Spleen (tissue), 11 donors: Measurements from ENCODE around the gene BGLAP. TPM values are rescaled to one million over a fixed set of nuclear protein-coding genes. Genes with fewer than 3 reads are reported as not detected.
A peak's percentile ranks its signal among the peaks of the same experiment; 100 is the strongest.

ENCODE experiments used
- DNase-seq: peaks from one replicate; pipeline ENCODE4 v3.0.0-alpha.2; 2020
- H3K27ac ChIP-seq, 8 donors: fragments of 200-600 bp; sonication (generic) in 7 of 8; 1 replicate in 4 of 8; 2 replicates in 4 of 8; pipeline versions ENCODE4 v1.5.0 to v1.8.0; 2016 to 2021; ENCODE audit warnings: inconsistent platforms in 4 of 8, mild to moderate bottlenecking in 4 of 8, moderate library complexity in 1 of 8
- H3K27me3 ChIP-seq, 7 donors: fragments of 200-600 bp; sonication (generic) in 6 of 7; replicated peaks in 1 of 7; 1 replicate in 4 of 7; 2 replicates in 3 of 7; pipeline versions ENCODE4 v1.5.0 to v1.8.0; 2016 to 2021; ENCODE audit warnings: inconsistent platforms in 3 of 7, mild to moderate bottlenecking in 1 of 7
- H3K36me3 ChIP-seq, 6 donors: fragments of 200-600 bp; sonication (generic) in 5 of 6; 1 replicate in 4 of 6; 2 replicates in 2 of 6; pipeline versions ENCODE4 v1.5.0 to v1.8.0; 2016 to 2021; ENCODE audit warnings: inconsistent platforms in 2 of 6
- H3K4me1 ChIP-seq, 6 donors: fragments of 200-600 bp; sonication (generic) in 5 of 6; 1 replicate in 3 of 6; 2 replicates in 3 of 6; pipeline versions ENCODE4 v1.5.0 to v1.8.0; 2016 to 2021; ENCODE audit warnings: inconsistent platforms in 3 of 6
- H3K4me3 ChIP-seq, 8 donors: fragments of 200-600 bp; sonication (generic) in 7 of 8; 1 replicate in 4 of 8; 2 replicates in 4 of 8; pipeline versions ENCODE4 v1.5.0 to v1.8.0; 2016 to 2021; ENCODE audit warnings: inconsistent platforms in 4 of 8, mild to moderate bottlenecking in 4 of 8, moderate library complexity in 2 of 8
- H3K9me3 ChIP-seq, 8 donors: fragments of 200-600 bp; sonication (generic) in 7 of 8; 1 replicate in 4 of 8; 2 replicates in 4 of 8; pipeline versions ENCODE4 v1.5.0 to v1.8.0; 2016 to 2021; ENCODE audit warnings: inconsistent platforms in 4 of 8
- CTCF ChIP-seq, 11 experiments: fragments of 200-600 bp in 7 of 11; fragments of 450-650 bp in 4 of 11; sonication (generic) in 4 of 11; IDR thresholded peaks in 8 of 11; conservative IDR thresholded peaks in 3 of 11; 1 replicate in 7 of 11; 2 replicates in 4 of 11; pipeline versions ENCODE4 v1.4.0 to v1.8.0; 2016 to 2021; ENCODE audit warnings: antibody characterized with exemption in 11 of 11, inconsistent platforms in 4 of 11, mild to moderate bottlenecking in 1 of 11
- POLR2A ChIP-seq, 3 donors: fragments of 450-650 bp; IDR thresholded peaks; one replicate each; pipeline ENCODE4 v1.5.1; 2017; ENCODE audit warnings: antibody characterized with exemption in 3 of 3, mild to moderate bottlenecking in 1 of 3
- POLR2AphosphoS5 ChIP-seq, 3 donors: sonication (generic); formaldehyde crosslinking; IDR thresholded peaks; one replicate each; pipeline ENCODE4 v1.5.1; 2017; ENCODE audit warnings: antibody characterized with exemption in 3 of 3
- WGBS, 5 donors: extraction: QIAGEN DNeasy Blood & Tissue Kit in 3 of 5; methylation state at CpG; one replicate each; pipeline versions ENCODE4 v1.1.5 to v1.1.7; 2013 to 2018; 5-methylcytosine and 5-hydroxymethylcytosine counted together
- intact Hi-C: fragments of 100-400 bp; cut with DNase I; formaldehyde crosslinking; loops from one replicate; pipeline ENCODE4 v1.15.0; 2023; ENCODE audit warnings: low total_unique reads
- polyA plus RNA-seq, 3 donors: library from polyadenylated mRNA; stranded (reverse); fragments of 200-250 nt; gene quantifications; one replicate each; pipeline ENCODE4 v1.2.1, GENCODE V29; 2013
- total RNA-seq, 7 donors: library from RNA; depleted of rRNA in 3 of 7; stranded (reverse); fragments of >200 nt in 3 of 7; fragmentation: NEBNext Ultra II Directional in 4 of 7; extraction: Animal tissue kit (Norgen Biotek cat#: 25700) in 4 of 7; gene quantifications; one replicate each; pipeline versions ENCODE4 v1.1.0 to v1.2.1, GENCODE V29; 2016 to 2021
- donor health status: healthy with polysubstance abuse.
- donor health status: DM: no; HTN: no; CAD: no; lungs with moderate emphysema.
- donor health status: DM: no; HTN: no; CAD: no.
- donor health status: Bipolar disorder and iron deficiency.
- donor health status: healthy.
- donor health status: DM: no; HTN: no; CAD: no.
- donor health status: DM: yes; HTN: yes; CAD: no.

BGLAP gene
- total and polyA plus RNA-seq, 10 donors, result 1.7 to 6.0 (median 2.4) TPM

DNA sequence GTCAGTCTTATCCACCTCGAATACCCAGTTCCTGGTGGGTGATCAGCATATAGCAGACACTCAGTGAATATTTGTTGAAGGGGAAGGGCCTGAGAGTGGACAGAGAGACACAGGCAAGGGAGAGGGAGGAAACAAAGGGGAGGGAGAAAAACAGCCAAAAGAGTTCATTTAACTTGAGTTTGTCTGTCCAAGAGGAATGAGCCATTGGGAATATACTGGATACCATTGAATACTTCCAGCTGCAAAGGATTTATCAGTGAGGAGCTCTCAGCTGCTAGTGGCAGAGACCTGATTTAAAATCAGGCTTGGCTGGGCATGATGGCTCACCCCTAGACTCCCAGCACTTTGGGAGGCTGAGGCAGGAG is 11.5 kb upstream of the BGLAP start:
- intact Hi-C loops, result no loop called here
- no peak for DNase-seq
- Histone ChIP-seq H3K4me3 (no peak overlapping the region), H3K4me1 (peaks cover 0 to 10% (median 3%) of the 10 kb centered on the region in 6 donors), H3K27ac (no peak overlapping the region), H3K27me3 (no peaks in the 10 kb centered on the region), H3K9me3 (no peaks in the 10 kb centered on the region), H3K36me3 (peaks cover 0 to 98% (median 40%) of the 10 kb centered on the region in 6 donors)
- 88 to 100% (median 94%) methylated on average over 1 of the region's 1 CpG for WGBS, 5 donors
- no peak for TF ChIP-seq POLR2A (IDR thresholded peaks at IDR 0.05)

DNA sequence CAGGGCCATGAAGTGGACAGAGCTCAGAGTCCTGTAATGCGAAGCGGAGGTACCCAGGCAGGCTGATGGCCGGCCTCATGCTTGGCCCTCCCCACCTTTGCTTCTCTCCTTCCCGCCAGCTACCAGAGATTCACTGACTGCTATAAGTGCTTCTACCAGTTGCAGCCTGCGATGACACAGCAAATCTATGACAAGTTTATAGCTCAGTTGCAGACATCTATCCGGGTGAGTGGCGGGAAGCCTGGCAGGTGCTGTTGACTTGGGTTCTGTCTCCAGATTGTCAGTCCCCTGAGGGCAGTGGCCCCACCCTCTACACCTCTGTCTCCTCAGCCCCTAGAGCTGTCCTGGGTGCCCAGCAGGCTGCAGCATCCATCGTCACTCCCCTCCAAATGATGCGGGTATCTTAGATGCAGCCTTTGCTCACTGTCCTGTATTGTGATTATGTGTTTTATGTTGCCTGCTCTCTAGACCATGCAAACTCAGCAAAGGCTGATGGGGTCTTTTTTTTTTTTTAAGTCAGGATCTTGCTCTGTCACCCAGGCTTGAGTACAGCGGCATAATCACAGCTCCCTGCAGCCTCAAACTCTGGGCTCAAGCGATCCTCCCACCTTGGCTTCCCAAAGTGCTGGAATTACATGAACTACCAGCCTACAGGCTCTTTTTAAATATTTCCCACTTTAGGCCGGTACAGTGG is 9.6 kb upstream of the BGLAP start:
- Histone ChIP-seq H3K27ac (no peak overlapping the region), H3K27me3 (no peaks in the 10 kb centered on the region), H3K4me1 (no peaks in the 10 kb centered on the region), H3K36me3 (peaks cover 0 to 98% (median 46%) of the 10 kb centered on the region in 6 donors), H3K9me3 (no peaks in the 10 kb centered on the region), H3K4me3 (no peak overlapping the region)
- DNase-seq, result no peak
- intact Hi-C loops, result no loop called here
- WGBS, 5 donors, result 74 to 86% (median 79%) methylated on average over 12 of the region's 12 CpGs
- no peak for TF ChIP-seq POLR2A (IDR thresholded peaks at IDR 0.05)
- TF ChIP-seq CTCF (IDR thresholded peaks at IDR 0.05 in 8 of 11, conservative IDR thresholded peaks at IDR 0.05 in 3 of 11), result no peak
- TF ChIP-seq POLR2AphosphoS5 (IDR thresholded peaks at IDR 0.05), result no peak

DNA sequence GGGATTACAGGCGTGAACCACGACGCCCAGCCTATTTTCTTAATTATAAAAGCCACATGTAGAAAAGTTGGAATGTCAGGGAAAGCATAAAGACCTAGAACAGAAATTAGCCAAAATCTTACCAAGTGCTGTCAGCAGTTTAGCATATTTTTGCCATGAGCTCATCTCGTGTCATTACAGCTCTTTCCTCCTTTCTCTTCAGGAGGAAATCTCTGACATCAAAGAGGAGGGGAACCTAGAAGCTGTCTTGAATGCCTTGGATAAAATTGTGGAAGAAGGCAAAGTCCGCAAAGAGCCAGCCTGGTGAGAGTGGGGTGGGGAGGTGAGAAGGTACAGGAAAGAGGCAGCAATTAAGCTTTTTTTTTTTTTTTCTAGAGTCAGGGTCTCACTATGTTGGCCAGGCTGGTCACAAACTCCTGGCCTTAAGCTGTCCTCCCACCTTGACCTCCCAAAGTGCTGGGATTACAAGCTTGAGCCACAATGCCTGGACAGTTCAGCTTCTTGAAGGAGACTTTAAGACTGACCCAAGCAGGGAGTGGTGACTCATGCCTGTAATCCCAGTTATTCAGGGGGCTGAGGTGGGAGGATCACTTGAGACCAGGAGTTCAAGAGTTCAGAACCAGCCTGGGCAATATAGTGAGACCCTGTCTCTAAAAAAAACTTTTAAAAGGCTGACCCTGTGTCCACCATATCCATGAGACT is 8.4 kb upstream of the BGLAP start:
- H3K36me3 ChIP-seq, result peaks cover 0 to 98% (median 55%) of the 10 kb centered on the region in 6 donors
- H3K27me3 ChIP-seq, result no peaks in the 10 kb centered on the region
- H3K9me3 ChIP-seq, result no peaks in the 10 kb centered on the region
- H3K27ac ChIP-seq, result no peak overlapping the region
- TF ChIP-seq CTCF (IDR thresholded peaks at IDR 0.05 in 8 of 11, conservative IDR thresholded peaks at IDR 0.05 in 3 of 11) (no peak), POLR2A (IDR thresholded peaks at IDR 0.05) (no peak)
- H3K4me1 ChIP-seq, result no peaks in the 10 kb centered on the region
- 80 to 92% (median 85%) methylated on average over 5 of the region's 5 CpGs for WGBS, 5 donors
- no peak for DNase-seq
- intact Hi-C loops, result no loop called here
- H3K4me3 ChIP-seq, result no peak overlapping the region

DNA sequence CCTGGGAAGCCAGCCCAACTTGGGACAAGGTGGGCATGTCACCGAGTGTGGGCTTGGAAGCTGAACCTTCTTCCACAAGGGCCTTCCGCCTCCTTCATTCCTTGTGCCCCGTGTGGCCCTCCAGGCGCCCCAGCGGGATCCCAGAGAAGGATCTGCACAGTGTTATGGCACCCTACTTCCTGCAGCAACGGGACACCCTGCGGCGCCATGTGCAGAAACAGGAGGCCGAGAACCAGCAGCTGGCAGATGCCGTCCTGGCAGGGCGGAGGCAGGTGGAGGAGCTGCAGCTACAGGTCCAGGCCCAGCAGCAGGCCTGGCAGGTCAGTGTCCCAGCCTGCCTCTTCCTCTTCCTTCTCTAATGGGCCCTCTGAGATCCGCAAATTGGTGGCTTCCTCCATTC is 5.8 kb upstream of the BGLAP start:
- Histone ChIP-seq H3K27ac (no peak overlapping the region), H3K36me3 (peaks cover 3 to 100% (median 71%) of the 10 kb centered on the region in 6 donors), H3K9me3 (no peaks in the 10 kb centered on the region), H3K27me3 (no peaks in the 10 kb centered on the region), H3K4me3 (no peak overlapping the region), H3K4me1 (no peaks in the 10 kb centered on the region)
- WGBS, 5 donors, result 92 to 98% (median 95%) methylated on average over 8 to 12 of the region's 12 CpGs
- DNase-seq, result no peak
- intact Hi-C loops, result no loop called here
- TF ChIP-seq CTCF (IDR thresholded peaks at IDR 0.05 in 8 of 11, conservative IDR thresholded peaks at IDR 0.05 in 3 of 11) (no peak), POLR2A (IDR thresholded peaks at IDR 0.05) (no peak), POLR2AphosphoS5 (IDR thresholded peaks at IDR 0.05) (peak in 1 of 3 donors; percentile 37)
